GM23338 (cell line): ENCODE data around the gene KDM6B. TPM values are rescaled to one million over a fixed set of nuclear protein-coding genes. Genes with fewer than 3 reads are reported as not detected.
A peak's percentile ranks its signal among the peaks of the same experiment; 100 is the strongest.

Experiments
- ATAC-seq: fragments of 200-7000 bp; cut with Tn5 transposase; 3 replicates; pipeline ENCODE4 v1.9.1; 2020
- DNase-seq: peaks from one replicate; pipeline ENCODE4 v3.0.0-alpha.2; 2015; ENCODE audit warnings: low spot score
- H2AFZ ChIP-seq: fragments of 200-600 bp; sonication (generic); 2 replicates; pipeline ENCODE4 v1.8.0; 2016; ENCODE audit warnings: antibody characterized with exemption, mild to moderate bottlenecking, moderate library complexity
- H3F3A ChIP-seq: fragments of 200-600 bp; sonication (generic); replicated peaks from 2 replicates; pipeline ENCODE4 v1.8.0; 2017; ENCODE audit warnings: antibody characterized with exemption, mixed run types, low read depth
- H3K27ac ChIP-seq: fragments of 200-600 bp; sonication (generic); 2 replicates; pipeline ENCODE4 v1.6.1; 2016; ENCODE audit warnings: low read depth
- H3K27me3 ChIP-seq: fragments of 200-600 bp; sonication (generic); 2 replicates; pipeline ENCODE4 v1.8.0; 2016; ENCODE audit warnings: mild to moderate bottlenecking, mixed run types, moderate library complexity; ENCODE audit not compliant: insufficient read depth
- H3K36me3 ChIP-seq: fragments of 200-600 bp; sonication (generic); 2 replicates; pipeline ENCODE4 v1.8.0; 2016; ENCODE audit warnings: mild to moderate bottlenecking; ENCODE audit not compliant: insufficient read depth
- H3K4me1 ChIP-seq: fragments of 200-600 bp; sonication (generic); 2 replicates; pipeline ENCODE4 v1.8.0; 2016; ENCODE audit warnings: mild to moderate bottlenecking, moderate library complexity; ENCODE audit not compliant: insufficient read depth
- H3K4me2 ChIP-seq: fragments of 200-600 bp; sonication (generic); 2 replicates; pipeline ENCODE4 v1.7.1; 2017; ENCODE audit warnings: mixed run types
- H3K4me3 ChIP-seq: fragments of 200-600 bp; sonication (generic); 2 replicates; pipeline ENCODE4 v1.6.1; 2016; ENCODE audit warnings: mixed run types
- H3K79me2 ChIP-seq: fragments of 200-600 bp; sonication (generic); replicated peaks from 2 replicates; pipeline ENCODE4 v1.8.0; 2017; ENCODE audit warnings: mild to moderate bottlenecking; ENCODE audit not compliant: insufficient read depth
- H3K9me2 ChIP-seq: fragments of 200-600 bp; sonication (generic); 2 replicates; pipeline ENCODE4 v1.8.0; 2017; ENCODE audit not compliant: insufficient read depth
- H4K20me1 ChIP-seq: fragments of 200-600 bp; sonication (generic); replicated peaks from 2 replicates; pipeline ENCODE4 v1.8.0; 2017; ENCODE audit warnings: mild to moderate bottlenecking; ENCODE audit not compliant: insufficient read depth
- H3K27ac Mint-ChIP-seq: 2 replicates; pipeline ENCODE4 v1.8.0; 2020; ENCODE audit warnings: inconsistent platforms, mild to moderate bottlenecking, moderate library complexity, mixed read lengths
- H3K27me3 Mint-ChIP-seq: 3 replicates; pipeline ENCODE4 v1.8.0; 2022; ENCODE audit warnings: low read depth, mild to moderate bottlenecking, moderate library complexity, mixed read lengths, inconsistent platforms; ENCODE audit not compliant: insufficient read depth, poor library complexity
- H3K36me3 Mint-ChIP-seq: 3 replicates; pipeline ENCODE4 v1.8.0; 2021; ENCODE audit warnings: low read depth, mild to moderate bottlenecking, inconsistent platforms, moderate library complexity, mixed read lengths
- H3K4me1 Mint-ChIP-seq: 3 replicates; pipeline ENCODE4 v1.8.0; 2020; ENCODE audit warnings: mild to moderate bottlenecking, inconsistent platforms, mixed read lengths
- H3K4me3 Mint-ChIP-seq: 3 replicates; pipeline ENCODE4 v1.8.0; 2021; ENCODE audit warnings: moderate library complexity, mild to moderate bottlenecking, inconsistent platforms, mixed read lengths
- H3K9me3 Mint-ChIP-seq: 3 replicates; pipeline ENCODE4 v1.8.0; 2020; ENCODE audit warnings: moderate library complexity, mild to moderate bottlenecking, inconsistent platforms, mixed read lengths
- CREB1 ChIP-seq: fragments of 250-450 bp; sonication (Bioruptor Pico); IDR thresholded peaks from 2 replicates; pipeline ENCODE4 v1.5.0; 2020; ENCODE audit warnings: low read depth, mild to moderate bottlenecking, moderate library complexity
- CTCF ChIP-seq, 2 experiments: fragments of 200-600 bp in 1 of 2; sonication (generic) in 1 of 2; conservative IDR thresholded peaks; 2 replicates each; pipeline versions ENCODE4 v1.5.1 to v1.6.1; 2016 to 2017; ENCODE audit warnings: antibody characterized with exemption in 2 of 2, low read depth in 2 of 2, mild to moderate bottlenecking in 2 of 2, moderate library complexity in 1 of 2
- ETS1 ChIP-seq: IDR thresholded peaks from 2 replicates; pipeline ENCODE4 v1.6.1; 2016; ENCODE audit warnings: antibody characterized with exemption
- EZH2phosphoT487 ChIP-seq: fragments of 200-600 bp; sonication (generic); IDR thresholded peaks from one replicate; pipeline ENCODE4 v1.8.1; 2018; ENCODE audit warnings: antibody characterized with exemption; ENCODE audit not compliant: unreplicated experiment
- JUNB ChIP-seq: IDR thresholded peaks from one replicate; pipeline ENCODE4 v1.6.1; 2016; ENCODE audit warnings: antibody characterized with exemption; ENCODE audit not compliant: unreplicated experiment
- NANOG ChIP-seq: IDR thresholded peaks from 2 replicates; pipeline ENCODE4 v1.6.1; 2016; ENCODE audit warnings: antibody characterized with exemption, borderline replicate concordance
- POLR2AphosphoS5 ChIP-seq: IDR thresholded peaks from 2 replicates; pipeline ENCODE4 v1.6.1; 2016; ENCODE audit warnings: antibody characterized with exemption, low read depth
- STAT1 ChIP-seq: IDR thresholded peaks from one replicate; pipeline ENCODE4 v1.6.1; 2016; ENCODE audit warnings: antibody characterized with exemption; ENCODE audit not compliant: unreplicated experiment
- ZNF114 ChIP-seq: fragments of 250-450 bp; sonication (Bioruptor Pico); IDR thresholded peaks from 2 replicates; pipeline ENCODE4 v1.5.0; 2020; ENCODE audit warnings: mild to moderate bottlenecking, moderate library complexity
- ZNF331 ChIP-seq: fragments of 250-450 bp; sonication (Bioruptor Pico); IDR thresholded peaks from 2 replicates; pipeline ENCODE4 v1.5.0; 2020; ENCODE audit warnings: low read depth, mild to moderate bottlenecking, moderate library complexity
- ZNF462 ChIP-seq: fragments of 250-450 bp; sonication (Bioruptor Pico); IDR thresholded peaks from 2 replicates; pipeline ENCODE4 v1.5.0; 2020; ENCODE audit warnings: mild to moderate bottlenecking, moderate library complexity
- polyA plus RNA-seq: library from polyadenylated mRNA; unstranded; fragments of >200 nt; fragmentation: Nextera tagmentation; extraction: Ambion mirVana; gene quantifications from 2 replicates; pipeline ENCODE4 v1.2.1, GENCODE V29; 2016
- total RNA-seq: library from RNA; depleted of rRNA; stranded (reverse); fragments of >200 nt; shearing (Covaris generic); gene quantifications from 2 replicates; pipeline ENCODE4 v1.2.3, GENCODE V29; 2014
- TF ChIP-seq, protein P1 (sequence below): IDR thresholded peaks from one replicate; pipeline ENCODE4 v1.6.1; 2018; ENCODE audit warnings: antibody characterized with exemption; ENCODE audit not compliant: unreplicated experiment

Gene KDM6B
- total and polyA plus RNA-seq, 2 experiments from 2014 or later, result 1.1 to 1.4 TPM

- no peak for TF ChIP-seq ETS1
These were observed 5.9 kb downstream of the KDM6B start (continued) for GRCh38 chr17:7839876-7840261.

DNA sequence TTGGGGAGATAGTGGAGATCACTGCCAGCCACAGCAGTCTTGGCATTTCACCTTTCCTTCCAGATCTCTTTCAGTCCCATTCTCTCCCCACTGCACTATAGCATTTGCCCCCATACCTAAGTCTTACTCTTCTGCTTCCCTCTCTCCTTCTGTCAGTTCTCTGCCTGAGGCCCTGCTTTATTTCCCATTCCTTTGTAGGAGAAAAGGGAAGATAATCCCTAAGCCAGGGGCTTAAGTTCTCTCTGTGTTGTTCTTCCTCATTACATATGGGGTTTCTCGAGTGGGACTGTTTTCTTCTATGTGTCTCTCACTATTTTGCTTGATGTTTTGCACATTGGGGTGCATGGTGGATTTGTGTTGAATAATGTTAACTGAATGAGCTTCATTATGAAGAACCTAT, 6.4 kb downstream of the KDM6B start:
- no peaks in the 10 kb centered on the region; the same call in 1 of the 3 replicates for H3K9me3 Mint-ChIP-seq
- H3K4me1 ChIP-seq, result peaks cover 27% of the 10 kb centered on the region
- peaks cover 27% of the 10 kb centered on the region for H3F3A ChIP-seq
- H3K4me2 ChIP-seq, result no peak overlapping the region
- peaks cover 2% of the 10 kb centered on the region; the same call in 1 of the 3 replicates for H3K36me3 Mint-ChIP-seq
- no peak overlapping the region for H3K4me3 ChIP-seq
- H3K27ac Mint-ChIP-seq, result no peak overlapping the region
- DNase-seq (no peak), ATAC-seq (no peak)
- peak overlapping the region; percentile 83 for H3K4me3 Mint-ChIP-seq
- peaks cover 13% of the 10 kb centered on the region for H4K20me1 ChIP-seq
- peaks cover 40% of the 10 kb centered on the region for H3K4me1 Mint-ChIP-seq
- peaks cover 81% of the 10 kb centered on the region for H3K27me3 ChIP-seq
- no peaks in the 10 kb centered on the region for H3K79me2 ChIP-seq
- no peak overlapping the region for H2AFZ ChIP-seq
- H3K9me2 ChIP-seq, result no peaks in the 10 kb centered on the region
- peaks cover 6% of the 10 kb centered on the region; the same call in 1 of the 2 replicates for H3K36me3 ChIP-seq
- no peak overlapping the region for H3K27ac ChIP-seq
- H3K27me3 Mint-ChIP-seq, result peaks cover 66% of the 10 kb centered on the region
- TF ChIP-seq, protein P1, sequence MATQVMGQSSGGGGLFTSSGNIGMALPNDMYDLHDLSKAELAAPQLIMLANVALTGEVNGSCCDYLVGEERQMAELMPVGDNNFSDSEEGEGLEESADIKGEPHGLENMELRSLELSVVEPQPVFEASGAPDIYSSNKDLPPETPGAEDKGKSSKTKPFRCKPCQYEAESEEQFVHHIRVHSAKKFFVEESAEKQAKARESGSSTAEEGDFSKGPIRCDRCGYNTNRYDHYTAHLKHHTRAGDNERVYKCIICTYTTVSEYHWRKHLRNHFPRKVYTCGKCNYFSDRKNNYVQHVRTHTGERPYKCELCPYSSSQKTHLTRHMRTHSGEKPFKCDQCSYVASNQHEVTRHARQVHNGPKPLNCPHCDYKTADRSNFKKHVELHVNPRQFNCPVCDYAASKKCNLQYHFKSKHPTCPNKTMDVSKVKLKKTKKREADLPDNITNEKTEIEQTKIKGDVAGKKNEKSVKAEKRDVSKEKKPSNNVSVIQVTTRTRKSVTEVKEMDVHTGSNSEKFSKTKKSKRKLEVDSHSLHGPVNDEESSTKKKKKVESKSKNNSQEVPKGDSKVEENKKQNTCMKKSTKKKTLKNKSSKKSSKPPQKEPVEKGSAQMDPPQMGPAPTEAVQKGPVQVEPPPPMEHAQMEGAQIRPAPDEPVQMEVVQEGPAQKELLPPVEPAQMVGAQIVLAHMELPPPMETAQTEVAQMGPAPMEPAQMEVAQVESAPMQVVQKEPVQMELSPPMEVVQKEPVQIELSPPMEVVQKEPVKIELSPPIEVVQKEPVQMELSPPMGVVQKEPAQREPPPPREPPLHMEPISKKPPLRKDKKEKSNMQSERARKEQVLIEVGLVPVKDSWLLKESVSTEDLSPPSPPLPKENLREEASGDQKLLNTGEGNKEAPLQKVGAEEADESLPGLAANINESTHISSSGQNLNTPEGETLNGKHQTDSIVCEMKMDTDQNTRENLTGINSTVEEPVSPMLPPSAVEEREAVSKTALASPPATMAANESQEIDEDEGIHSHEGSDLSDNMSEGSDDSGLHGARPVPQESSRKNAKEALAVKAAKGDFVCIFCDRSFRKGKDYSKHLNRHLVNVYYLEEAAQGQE, result no peak
- no peak for TF ChIP-seq POLR2AphosphoS5
- no peak for TF ChIP-seq NANOG
- TF ChIP-seq ZNF331 (CRISPR knock-in tag), result no peak
- TF ChIP-seq ZNF462, result no peak
- TF ChIP-seq CREB1 (CRISPR knock-in tag), result no peak
- no peak for TF ChIP-seq ZNF114 (CRISPR knock-in tag)
- no peak for TF ChIP-seq STAT1
- TF ChIP-seq CTCF (conservative IDR thresholded peaks at IDR 0.05; ENCODE audit: low read depth in 2 of 2), result no peak
- TF ChIP-seq JUNB, result no peak
- TF ChIP-seq EZH2phosphoT487, result no peak
- TF ChIP-seq ETS1, result no peak
